HPDE6-E6E7 (cell line): ENCODE measurements around the gene STPG4.
"Not testable (repeated sequence)": the region's sequence is repeated elsewhere in the genome, so short reads cannot be mapped to it uniquely, and the experiment has no call there.

Experiments
- DNase-seq: peaks from one replicate; pipeline ENCODE4 v3.0.0; 2011; ENCODE audit warnings: missing footprints; ENCODE audit errors: extremely low spot score

The STPG4 gene

GRCh38 chr2:47128705-47129104 is 26.4 kb downstream of the STPG4 start:
- DNase-seq = no peak

GRCh38 chr2:47127862-47128543 is 27.1 kb downstream of the STPG4 start:
- no peak for DNase-seq

- DNase-seq = no peak
These were observed 28.3 kb downstream of the STPG4 start for GRCh38 chr2:47126783-47127182.

GRCh38 chr2:47124740-47125139 is 30.4 kb downstream of the STPG4 start:
- DNase-seq = not testable (repeated sequence)

GRCh38 chr2:47120424-47120823 is 34.7 kb downstream of the STPG4 start:
- DNase-seq = not testable (repeated sequence)

GRCh38 chr2:47119001-47119400 is 36.1 kb downstream of the STPG4 start:
- no peak for DNase-seq

GRCh38 chr2:47118581-47118980 is 36.5 kb downstream of the STPG4 start:
- no peak for DNase-seq

- DNase-seq = no peak
These were observed 42.3 kb downstream of the STPG4 start for GRCh38 chr2:47112665-47113435.

GRCh38 chr2:47109680-47110079 is 45.4 kb downstream of the STPG4 start:
- DNase-seq = no peak

- DNase-seq = no peak
These were observed 46.1 kb downstream of the STPG4 start for GRCh38 chr2:47109007-47109375.

GRCh38 chr2:47108267-47109006 is 46.7 kb downstream of the STPG4 start:
- not testable (repeated sequence) for DNase-seq

- not testable (repeated sequence) for DNase-seq
These were observed 47.9 kb downstream of the STPG4 start for GRCh38 chr2:47107201-47107600.

GRCh38 chr2:47106231-47106630 is 48.9 kb downstream of the STPG4 start:
- DNase-seq = not testable (repeated sequence)

GRCh38 chr2:47099712-47100111 is 55.4 kb downstream of the STPG4 start:
- not testable (repeated sequence) for DNase-seq

GRCh38 chr2:47098953-47099352 is 56.2 kb downstream of the STPG4 start:
- DNase-seq = no peak

- DNase-seq = no peak
These were observed 57.5 kb downstream of the STPG4 start for GRCh38 chr2:47097563-47097962.

- no peak for DNase-seq
These were observed 58.7 kb downstream of the STPG4 start for GRCh38 chr2:47096451-47096850.

GRCh38 chr2:47095349-47096020 is 59.6 kb downstream of the STPG4 start:
- DNase-seq = no peak

GRCh38 chr2:47094511-47095142 is 60.5 kb downstream of the STPG4 start:
- no peak for DNase-seq

- no peak for DNase-seq
These were observed 61.5 kb downstream of the STPG4 start for GRCh38 chr2:47093626-47094025.

GRCh38 chr2:47092465-47092864 is 62.6 kb downstream of the STPG4 start:
- no peak for DNase-seq

- DNase-seq = no peak
These were observed 64.0 kb downstream of the STPG4 start for GRCh38 chr2:47091118-47091517.
